LNCaP clone FGC (cell line): ENCODE data around the gene MRPL24.

Experiments
- DNase-seq: peaks from one replicate; pipeline ENCODE4 v3.0.0-alpha.2; 2011; ENCODE audit warnings: low read depth
- H3K4me3 ChIP-seq: 2 replicates; pipeline ENCODE4 v1.5.1; 2011; ENCODE audit warnings: mild to moderate bottlenecking, low read depth, low read length, control low read depth
- TF ChIP-seq, protein P1 (sequence below): IDR thresholded peaks from 2 replicates; pipeline ENCODE4 v1.5.1; 2012; ENCODE audit warnings: mild to moderate bottlenecking; ENCODE audit not compliant: control insufficient read depth, insufficient read depth; ENCODE audit errors: extremely low read depth

MRPL24 gene

DNA sequence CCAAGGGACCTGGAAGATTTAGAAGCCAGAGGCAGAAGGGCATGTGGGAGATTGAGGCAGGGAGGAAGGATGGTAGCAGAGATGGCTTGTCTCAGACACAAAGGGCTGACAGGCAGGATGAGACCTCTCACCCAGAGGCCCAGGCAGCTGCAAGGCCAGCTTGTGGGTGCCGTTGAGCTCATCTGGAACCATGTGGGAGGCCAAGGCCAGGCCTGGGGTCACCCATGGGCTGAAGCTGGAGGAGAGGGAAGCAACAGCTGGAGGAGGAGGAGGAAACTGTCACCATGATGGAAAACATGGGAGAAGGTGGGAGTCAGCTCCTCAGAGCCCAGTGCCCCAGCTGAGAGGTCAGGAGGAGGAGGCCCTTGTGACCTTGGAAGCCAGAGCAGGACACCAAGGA lies 41.9 kb downstream of the MRPL24 start:
- DNase-seq: no peak
- no peak overlapping the region for H3K4me3 ChIP-seq
- TF ChIP-seq, protein P1, sequence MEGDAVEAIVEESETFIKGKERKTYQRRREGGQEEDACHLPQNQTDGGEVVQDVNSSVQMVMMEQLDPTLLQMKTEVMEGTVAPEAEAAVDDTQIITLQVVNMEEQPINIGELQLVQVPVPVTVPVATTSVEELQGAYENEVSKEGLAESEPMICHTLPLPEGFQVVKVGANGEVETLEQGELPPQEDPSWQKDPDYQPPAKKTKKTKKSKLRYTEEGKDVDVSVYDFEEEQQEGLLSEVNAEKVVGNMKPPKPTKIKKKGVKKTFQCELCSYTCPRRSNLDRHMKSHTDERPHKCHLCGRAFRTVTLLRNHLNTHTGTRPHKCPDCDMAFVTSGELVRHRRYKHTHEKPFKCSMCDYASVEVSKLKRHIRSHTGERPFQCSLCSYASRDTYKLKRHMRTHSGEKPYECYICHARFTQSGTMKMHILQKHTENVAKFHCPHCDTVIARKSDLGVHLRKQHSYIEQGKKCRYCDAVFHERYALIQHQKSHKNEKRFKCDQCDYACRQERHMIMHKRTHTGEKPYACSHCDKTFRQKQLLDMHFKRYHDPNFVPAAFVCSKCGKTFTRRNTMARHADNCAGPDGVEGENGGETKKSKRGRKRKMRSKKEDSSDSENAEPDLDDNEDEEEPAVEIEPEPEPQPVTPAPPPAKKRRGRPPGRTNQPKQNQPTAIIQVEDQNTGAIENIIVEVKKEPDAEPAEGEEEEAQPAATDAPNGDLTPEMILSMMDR: no peak

DNA sequence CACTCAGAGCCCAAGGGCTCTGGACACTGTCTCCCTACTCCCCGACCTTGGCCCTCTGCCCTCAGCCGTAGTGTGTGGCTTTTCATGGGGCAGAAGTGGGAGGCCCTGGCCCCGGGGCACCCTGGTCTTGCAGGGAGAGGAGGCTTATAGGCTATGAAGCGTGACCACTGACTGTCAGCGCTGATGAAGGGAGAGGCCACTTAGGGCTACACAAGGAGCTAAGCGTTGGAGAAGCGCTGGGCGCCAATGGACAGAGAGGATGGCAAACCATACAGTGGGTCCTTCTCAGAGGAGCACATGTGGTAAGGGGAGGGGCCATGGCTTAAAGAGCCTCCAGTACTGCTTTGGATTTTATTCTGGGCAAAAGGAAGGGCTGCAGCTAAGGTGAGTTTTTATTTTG lies 43.4 kb downstream of the MRPL24 start:
- no peak for DNase-seq
- H3K4me3 ChIP-seq: no peak overlapping the region
- TF ChIP-seq, protein P1: no peak

DNA sequence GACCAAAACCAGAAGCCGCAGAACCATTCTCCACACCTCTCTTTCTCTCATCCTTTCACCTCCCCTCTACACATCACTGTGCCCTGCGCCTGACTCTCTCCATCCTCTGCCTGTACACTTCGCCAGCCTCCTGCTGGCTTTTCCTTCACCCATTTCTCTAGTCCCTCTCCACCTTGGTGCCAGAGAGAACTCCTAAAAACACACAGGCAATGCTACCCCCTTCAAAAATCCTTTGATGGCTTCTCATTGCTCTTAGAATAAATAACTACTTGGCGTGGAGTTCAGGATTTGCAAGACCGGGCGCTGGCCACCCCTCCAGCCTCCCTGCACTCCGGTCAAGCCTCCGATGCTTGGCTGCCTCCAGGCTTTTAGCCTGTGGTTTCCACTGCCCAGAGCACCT lies 44.1 kb downstream of the MRPL24 start:
- H3K4me3 ChIP-seq: no peak overlapping the region
- DNase-seq: no peak
- TF ChIP-seq, protein P1: no peak

DNA sequence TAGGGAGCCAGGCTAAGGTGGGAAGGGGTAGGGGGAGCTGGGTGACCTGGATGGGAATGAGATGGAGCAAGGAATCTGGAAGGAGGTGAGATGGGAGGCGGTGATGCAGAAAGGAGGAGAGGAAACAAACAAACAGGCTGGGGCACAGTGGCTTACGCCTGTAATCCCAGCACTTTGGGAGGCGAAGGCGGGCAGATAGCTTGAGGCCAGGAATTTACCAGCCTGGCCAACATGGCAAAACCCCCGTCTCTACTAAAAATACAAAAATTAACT lies 46.3 kb downstream of the MRPL24 start:
- TF ChIP-seq, protein P1: no peak
- no peak overlapping the region for H3K4me3 ChIP-seq

DNA sequence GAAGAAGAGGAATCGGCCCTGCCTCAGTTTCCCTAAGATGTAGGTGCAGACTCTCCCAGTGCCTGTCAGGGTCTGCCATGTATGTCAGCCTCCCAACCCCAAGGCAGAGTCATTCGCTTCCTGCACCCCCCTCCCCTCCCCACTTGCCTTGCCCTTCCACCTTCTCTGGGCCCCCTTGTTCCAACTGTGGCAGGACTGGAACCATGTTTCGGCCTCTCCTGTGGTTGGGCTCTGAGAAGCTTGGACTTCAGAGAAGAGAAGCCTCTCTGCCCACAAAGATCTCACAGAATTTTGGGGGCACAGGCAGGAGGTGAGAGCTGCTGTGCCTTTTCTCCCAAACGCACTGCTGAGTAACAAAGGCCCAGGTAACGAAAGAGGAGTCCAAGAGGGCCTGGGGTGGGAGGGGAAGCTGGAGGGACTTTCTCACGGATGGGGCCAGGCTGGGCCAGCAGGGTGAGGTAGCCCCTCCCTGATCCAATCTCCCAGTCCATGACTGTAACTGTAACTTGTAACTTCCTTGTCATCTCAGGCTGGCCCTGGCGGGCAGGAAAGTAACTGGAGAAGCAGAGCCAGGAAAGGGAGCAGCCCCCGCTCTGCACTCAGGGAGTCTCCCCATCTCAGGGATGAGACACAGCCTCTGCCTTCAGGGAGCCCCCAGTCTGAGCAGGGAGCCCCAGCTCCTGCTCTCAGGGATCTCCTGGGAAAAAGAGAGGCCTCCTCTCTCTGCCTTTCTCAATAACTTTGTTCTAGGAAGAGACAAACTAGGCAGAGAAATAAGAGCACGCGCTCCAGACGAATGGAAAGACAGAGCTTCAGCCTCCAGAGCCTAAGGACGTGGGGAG lies 46.8 kb downstream of the MRPL24 start:
- TF ChIP-seq, protein P1: no peak
- no peak for DNase-seq
- no peak overlapping the region for H3K4me3 ChIP-seq

More for the DNA sequence above, 46.3 kb downstream of the MRPL24 start:
- DNase-seq: no peak

DNA sequence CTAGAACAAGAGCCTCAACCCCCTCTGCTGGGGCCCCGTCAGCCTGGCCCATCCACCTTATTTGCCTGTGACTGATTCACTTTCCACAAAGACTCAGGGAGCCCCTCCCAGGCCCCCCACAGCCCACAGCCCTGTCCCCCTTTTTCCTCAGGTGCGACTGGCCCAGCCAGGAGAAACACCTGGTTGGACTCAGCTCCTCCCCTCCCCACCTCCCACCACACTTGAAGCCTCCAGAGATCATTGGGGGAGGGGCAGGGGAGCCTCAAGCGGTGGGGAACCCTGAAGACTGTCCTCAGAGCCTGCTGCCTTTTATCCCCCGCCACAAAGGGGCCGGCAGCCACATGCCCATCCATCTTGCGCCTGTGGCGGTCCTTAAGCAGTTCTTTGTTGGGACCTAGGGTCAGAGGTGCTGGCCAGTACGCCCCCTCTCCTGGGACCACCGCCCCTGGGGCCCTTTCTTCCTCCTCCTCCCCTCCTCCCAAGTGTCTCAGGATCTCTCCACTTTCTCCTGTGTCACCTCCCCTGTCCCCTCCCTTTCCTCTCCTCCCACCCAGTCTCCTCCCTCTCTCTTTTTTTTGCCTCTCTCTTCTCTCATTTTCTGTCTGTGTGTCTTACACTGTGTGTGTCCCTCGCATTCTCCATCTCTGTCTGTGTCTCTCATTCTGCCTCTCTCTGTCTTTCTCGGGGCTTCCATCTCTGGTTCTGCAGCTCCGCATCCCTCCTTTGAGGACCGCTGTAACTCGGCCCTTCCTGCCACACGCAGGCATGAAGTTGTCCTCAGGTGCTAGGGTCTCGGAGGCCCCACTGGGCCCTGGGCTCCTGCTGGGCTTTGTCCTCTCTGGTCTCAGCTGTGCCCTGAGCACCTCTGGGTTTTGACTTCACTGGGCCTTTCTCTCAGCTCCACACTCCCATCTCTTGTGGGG lies 47.7 kb downstream of the MRPL24 start:
- TF ChIP-seq, protein P1: no peak
- no peak for DNase-seq
- no peak overlapping the region for H3K4me3 ChIP-seq
